ENCODE results near the gene SNU13. TPM values are rescaled to one million over a fixed set of nuclear protein-coding genes. Genes with fewer than 3 reads are reported as not detected.
"Not testable (repeated sequence)": the region's sequence is repeated elsewhere in the genome, so short reads cannot be mapped to it uniquely, and the experiment has no call there.

Gene SNU13
- total and polyA plus RNA-seq, 2 donors (not counting 1 experiment from before 2014, with no cell fraction given), result 99.0 to 114 TPM

DNA sequence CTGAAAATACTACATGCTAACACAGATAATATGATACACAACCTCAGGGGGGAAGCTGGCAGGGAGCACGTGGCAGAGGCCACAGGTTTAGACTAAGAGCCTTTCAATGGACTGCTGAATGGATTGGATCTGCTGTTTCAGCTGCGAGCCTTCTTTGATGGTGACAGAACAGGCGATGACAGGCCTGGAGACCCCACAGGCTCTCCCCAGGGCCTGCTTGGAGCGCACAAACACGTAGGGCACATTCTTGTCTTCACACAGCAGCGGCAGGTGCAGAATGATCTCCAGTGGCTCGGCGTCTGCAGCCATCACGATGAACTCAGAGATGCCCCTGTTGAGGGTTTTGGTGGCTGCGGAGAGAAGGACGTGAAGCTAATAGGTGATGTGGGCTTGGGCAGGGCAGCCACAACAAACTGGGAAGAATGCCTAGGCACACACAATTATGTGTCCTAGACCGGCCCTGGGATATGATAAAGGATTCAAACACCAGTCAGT, 13.8 kb downstream of the SNU13 start:
- peaks cover 3% of the 10 kb centered on the region for H3K4me1 Mint-ChIP-seq
- no peak overlapping the region for H3K9ac ChIP-seq (ENCODE audit: low read length)
- peaks cover 22% of the 10 kb centered on the region for H4K20me1 ChIP-seq (ENCODE audit: control insufficient read depth, insufficient read depth, low read length, poor library complexity, severe bottlenecking)
- peaks cover 48% of the 10 kb centered on the region for H3K79me2 ChIP-seq (ENCODE audit: control insufficient read depth, insufficient read depth, low read length)
- no peaks in the 10 kb centered on the region for H3K27me3 Mint-ChIP-seq
- no peak overlapping the region for H3K4me3 Mint-ChIP-seq
- H3K4me3 ChIP-seq (ENCODE audit: control extremely low read depth in 1 of 5, extremely low read depth in 1 of 5, insufficient read depth in 1 of 5, low read depth in 2 of 5, low read length in 4 of 5), result no peak overlapping the region
- POLR2A ChIA-PET, result interaction anchor here (0.6 to 0.7 kb wide), 3 partner anchors 31 to 783 kb away, joined by 3 to 5 read pairs (median 3); no protein-coding TSS in a partner anchor
- no peaks in the 10 kb centered on the region for H3K9me3 Mint-ChIP-seq (ENCODE audit: insufficient read depth)
- H3K4me1 ChIP-seq (ENCODE audit: control insufficient read depth in 2 of 2, insufficient read depth in 2 of 2, low read length in 2 of 2), result no peaks in the 10 kb centered on the region
- WGBS (ENCODE audit: insufficient coverage), result 92% methylated on average over 8 of the region's 12 CpGs
- H3K27me3 ChIP-seq (replicated peaks in 1 of 4; ENCODE audit: control extremely low read depth in 1 of 4, control insufficient read depth in 3 of 4, insufficient read depth in 4 of 4, low read length in 3 of 4), result no peaks in the 10 kb centered on the region
- TF ChIP-seq, protein P1, sequence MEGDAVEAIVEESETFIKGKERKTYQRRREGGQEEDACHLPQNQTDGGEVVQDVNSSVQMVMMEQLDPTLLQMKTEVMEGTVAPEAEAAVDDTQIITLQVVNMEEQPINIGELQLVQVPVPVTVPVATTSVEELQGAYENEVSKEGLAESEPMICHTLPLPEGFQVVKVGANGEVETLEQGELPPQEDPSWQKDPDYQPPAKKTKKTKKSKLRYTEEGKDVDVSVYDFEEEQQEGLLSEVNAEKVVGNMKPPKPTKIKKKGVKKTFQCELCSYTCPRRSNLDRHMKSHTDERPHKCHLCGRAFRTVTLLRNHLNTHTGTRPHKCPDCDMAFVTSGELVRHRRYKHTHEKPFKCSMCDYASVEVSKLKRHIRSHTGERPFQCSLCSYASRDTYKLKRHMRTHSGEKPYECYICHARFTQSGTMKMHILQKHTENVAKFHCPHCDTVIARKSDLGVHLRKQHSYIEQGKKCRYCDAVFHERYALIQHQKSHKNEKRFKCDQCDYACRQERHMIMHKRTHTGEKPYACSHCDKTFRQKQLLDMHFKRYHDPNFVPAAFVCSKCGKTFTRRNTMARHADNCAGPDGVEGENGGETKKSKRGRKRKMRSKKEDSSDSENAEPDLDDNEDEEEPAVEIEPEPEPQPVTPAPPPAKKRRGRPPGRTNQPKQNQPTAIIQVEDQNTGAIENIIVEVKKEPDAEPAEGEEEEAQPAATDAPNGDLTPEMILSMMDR (IDR thresholded peaks at IDR 0.05), result no peak
- no peak for TF ChIP-seq EZH2 (IDR thresholded peaks at IDR 0.05; ENCODE audit: borderline replicate concordance, insufficient read depth, low read depth, low read length, poor library complexity, severe bottlenecking)
- H3K27ac ChIP-seq (ENCODE audit: low read length in 2 of 2), result no peak overlapping the region
- CTCF ChIA-PET, result interaction anchor here (1.4 kb wide), 1 partner anchor 8 kb away, joined by 4 read pairs; no protein-coding TSS in a partner anchor
- no peaks in the 10 kb centered on the region for H3K9me3 ChIP-seq (ENCODE audit: control extremely low read depth in 1 of 3, control insufficient read depth in 2 of 3, insufficient read depth in 1 of 3, low read length in 2 of 3)
- H2AFZ ChIP-seq (ENCODE audit: insufficient read depth, low read depth, low read length, poor library complexity, severe bottlenecking), result no peak overlapping the region
- intact Hi-C loops (cut with micrococcal nuclease), result no loop called here
- no peak overlapping the region for H3K4me2 ChIP-seq (replicated peaks; ENCODE audit: low read depth, low read length, poor library complexity, severe bottlenecking)
- peaks cover 6 to 54% of the 10 kb centered on the region in 2 experiments for H3K36me3 ChIP-seq (replicated peaks in 1 of 2; ENCODE audit: control extremely low read depth in 1 of 2, control insufficient read depth in 1 of 2, extremely low read depth in 1 of 2, insufficient read depth in 2 of 2, low read length in 1 of 2)
- no peak for DNase-seq
- H3K27ac Mint-ChIP-seq, result no peak overlapping the region
- ATAC-seq (ENCODE audit: low read depth), result no peak

DNA sequence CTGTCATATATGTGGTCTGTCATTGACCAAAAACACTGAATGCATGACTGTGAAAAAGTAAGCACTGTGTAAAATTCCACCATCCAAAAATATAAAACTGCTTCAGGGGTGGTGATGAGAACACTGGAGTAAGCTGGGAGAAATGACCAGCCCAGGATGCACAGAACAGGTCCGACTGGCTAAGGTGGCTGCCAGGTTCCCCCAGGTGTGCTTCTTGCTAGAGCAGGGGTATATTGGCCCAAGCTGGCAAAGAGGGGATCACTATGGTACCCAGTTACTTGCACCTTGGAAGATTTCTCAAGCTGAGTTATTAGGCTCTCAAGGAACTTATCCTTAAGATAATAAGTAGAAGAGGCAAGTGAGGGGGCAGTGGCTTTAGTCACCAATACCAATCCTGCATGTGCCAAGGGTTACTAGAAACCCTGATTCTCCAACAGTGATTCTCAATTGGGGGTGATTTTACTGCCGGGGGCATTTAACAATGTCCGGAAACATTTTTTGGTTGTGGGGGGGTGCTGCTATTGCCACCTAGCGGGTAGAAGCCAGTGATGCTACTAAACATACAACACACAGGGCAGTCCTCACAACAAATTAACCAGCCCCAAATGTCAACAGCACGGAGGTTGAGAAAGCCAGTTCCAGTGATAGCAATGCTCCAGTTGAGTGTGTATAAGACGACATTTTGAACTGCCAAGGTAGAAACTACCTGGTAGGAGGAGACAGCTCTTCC, 15.7 kb downstream of the SNU13 start:
- no peaks in the 10 kb centered on the region for H3K9me3 ChIP-seq (ENCODE audit: control extremely low read depth in 1 of 3, control insufficient read depth in 2 of 3, insufficient read depth in 1 of 3, low read length in 2 of 3)
- H3K4me1 ChIP-seq (ENCODE audit: control insufficient read depth in 2 of 2, insufficient read depth in 2 of 2, low read length in 2 of 2), result no peaks in the 10 kb centered on the region
- H3K27ac Mint-ChIP-seq, result no peak overlapping the region
- no peaks in the 10 kb centered on the region for H3K27me3 Mint-ChIP-seq
- no peak overlapping the region for H3K4me3 ChIP-seq (ENCODE audit: control extremely low read depth in 1 of 5, extremely low read depth in 1 of 5, insufficient read depth in 1 of 5, low read depth in 2 of 5, low read length in 4 of 5)
- POLR2A ChIA-PET, result no interaction called here
- H3K27me3 ChIP-seq (replicated peaks in 1 of 4; ENCODE audit: control extremely low read depth in 1 of 4, control insufficient read depth in 3 of 4, insufficient read depth in 4 of 4, low read length in 3 of 4), result no peaks in the 10 kb centered on the region
- peaks cover 33% of the 10 kb centered on the region for H3K79me2 ChIP-seq (ENCODE audit: control insufficient read depth, insufficient read depth, low read length)
- peaks cover 3% of the 10 kb centered on the region for H3K4me1 Mint-ChIP-seq
- peak overlapping the region in 1 of 2 donors; percentile 23 for H3K27ac ChIP-seq (ENCODE audit: low read length in 2 of 2)
- H2AFZ ChIP-seq (ENCODE audit: insufficient read depth, low read depth, low read length, poor library complexity, severe bottlenecking), result no peak overlapping the region
- intact Hi-C loops (cut with micrococcal nuclease), result no loop called here
- peaks cover 6% of the 10 kb centered on the region for H4K20me1 ChIP-seq (ENCODE audit: control insufficient read depth, insufficient read depth, low read length, poor library complexity, severe bottlenecking)
- H3K36me3 ChIP-seq (replicated peaks in 1 of 2; ENCODE audit: control extremely low read depth in 1 of 2, control insufficient read depth in 1 of 2, extremely low read depth in 1 of 2, insufficient read depth in 2 of 2, low read length in 1 of 2), result peaks cover 4 to 43% of the 10 kb centered on the region in 2 experiments
- TF ChIP-seq, protein P1 (IDR thresholded peaks at IDR 0.05), result peak; percentile 24
- TF ChIP-seq EZH2 (IDR thresholded peaks at IDR 0.05; ENCODE audit: borderline replicate concordance, insufficient read depth, low read depth, low read length, poor library complexity, severe bottlenecking), result no peak
- no peak overlapping the region for H3K4me2 ChIP-seq (replicated peaks; ENCODE audit: low read depth, low read length, poor library complexity, severe bottlenecking)
- CTCF ChIA-PET, result interaction anchor here (1.3 to 1.8 kb wide), 3 partner anchors 7 to 268 kb away, joined by 3 to 5 read pairs (median 3); no protein-coding TSS in a partner anchor
- no peak overlapping the region for H3K4me3 Mint-ChIP-seq
- ATAC-seq (ENCODE audit: low read depth) (peak; percentile 24), DNase-seq (no peak)
- 92% methylated on average over 1 of the region's 6 CpGs for WGBS (ENCODE audit: insufficient coverage)
- H3K9me3 Mint-ChIP-seq (ENCODE audit: insufficient read depth), result no peaks in the 10 kb centered on the region
- no peak overlapping the region for H3K9ac ChIP-seq (ENCODE audit: low read length)

DNA sequence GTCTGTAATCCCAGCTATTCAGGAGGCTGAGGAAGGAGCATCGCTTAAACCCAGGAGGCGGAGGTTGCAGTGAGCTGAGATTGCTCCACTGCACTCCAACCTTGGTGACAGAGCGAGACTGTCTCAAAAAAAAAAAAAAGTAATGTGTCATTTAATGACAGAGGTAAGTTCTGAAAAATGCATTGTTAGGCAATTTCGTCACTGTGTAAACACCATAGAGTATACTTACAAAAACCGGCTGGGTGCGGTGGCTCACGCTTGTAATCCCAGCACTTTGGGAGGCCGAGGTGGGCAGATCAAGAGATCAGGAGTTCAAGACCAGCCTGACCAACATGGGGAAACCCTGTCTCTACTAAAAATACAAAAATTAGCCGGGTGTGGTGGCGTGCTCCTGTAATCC, 16.6 kb downstream of the SNU13 start:
- ATAC-seq (ENCODE audit: low read depth); H3K27ac ChIP-seq (ENCODE audit: low read length in 2 of 2); POLR2A ChIA-PET; H3K9ac ChIP-seq (ENCODE audit: low read length); H3K4me3 ChIP-seq (ENCODE audit: control extremely low read depth in 1 of 5, extremely low read depth in 1 of 5, insufficient read depth in 1 of 5, low read depth in 2 of 5, low read length in 4 of 5); H2AFZ ChIP-seq (ENCODE audit: insufficient read depth, low read depth, low read length, poor library complexity, severe bottlenecking); intact Hi-C loops (cut with micrococcal nuclease); DNase-seq; H3K27me3 ChIP-seq (replicated peaks in 1 of 4; ENCODE audit: control extremely low read depth in 1 of 4, control insufficient read depth in 3 of 4, insufficient read depth in 4 of 4, low read length in 3 of 4); H3K9me3 Mint-ChIP-seq (ENCODE audit: insufficient read depth); H3K4me2 ChIP-seq (replicated peaks; ENCODE audit: low read depth, low read length, poor library complexity, severe bottlenecking); H3K27ac Mint-ChIP-seq; H3K9me3 ChIP-seq (ENCODE audit: control extremely low read depth in 1 of 3, control insufficient read depth in 2 of 3, insufficient read depth in 1 of 3, low read length in 2 of 3); H3K4me1 Mint-ChIP-seq; H3K27me3 Mint-ChIP-seq; H3K4me3 Mint-ChIP-seq; H3K4me1 ChIP-seq (ENCODE audit: control insufficient read depth in 2 of 2, insufficient read depth in 2 of 2, low read length in 2 of 2); H4K20me1 ChIP-seq (ENCODE audit: control insufficient read depth, insufficient read depth, low read length, poor library complexity, severe bottlenecking): not testable (repeated sequence)
- Histone ChIP-seq H3K79me2 (ENCODE audit: control insufficient read depth, insufficient read depth, low read length) (peaks cover 29% of the 10 kb centered on the region), H3K36me3 (replicated peaks in 1 of 2; ENCODE audit: control extremely low read depth in 1 of 2, control insufficient read depth in 1 of 2, extremely low read depth in 1 of 2, insufficient read depth in 2 of 2, low read length in 1 of 2) (peaks cover 4 to 35% of the 10 kb centered on the region in 2 experiments)
- WGBS (ENCODE audit: insufficient coverage), result 98% methylated on average over 5 of the region's 10 CpGs
- CTCF ChIA-PET, result interaction anchor here (1.2 to 1.8 kb wide), 3 partner anchors 8 to 269 kb away, joined by 3 to 5 read pairs (median 3); no protein-coding TSS in a partner anchor

All from B cell (primary cell).